NCI-H748 treated with DMSO at 0.1 percent for 48 hours (cell line): ENCODE measurements around the gene ITPR3.
A peak's percentile ranks its signal among the peaks of the same experiment; 100 is the strongest.
"Not testable (repeated sequence)": the region's sequence is repeated elsewhere in the genome, so short reads cannot be mapped to it uniquely, and the experiment has no call there.

Experiments used
- DNase-seq: peaks from one replicate; lab custom pipeline; 2025; lab: John Stamatoyannopoulos, UW

The ITPR3 gene

GRCh38 chr6:33613795-33614168 is 7.3 kb upstream of the ITPR3 start:
- no peak for DNase-seq

- no peak for DNase-seq
These were observed 5.0 kb upstream of the ITPR3 start for GRCh38 chr6:33616113-33616512.

GRCh38 chr6:33616913-33617312 is 4.2 kb upstream of the ITPR3 start:
- DNase-seq = no peak

GRCh38 chr6:33619166-33619840 is 1.8 kb upstream of the ITPR3 start:
- no peak for DNase-seq

GRCh38 chr6:33620158-33620855 is 815 bp upstream of the ITPR3 start:
- peak; percentile 31 for DNase-seq

- DNase-seq = peak; percentile 63
These were observed 728 bp downstream of the ITPR3 start for GRCh38 chr6:33621711-33622388.

- no peak for DNase-seq
These were observed 1.6 kb downstream of the ITPR3 start for GRCh38 chr6:33622456-33623431.

GRCh38 chr6:33623895-33624381 is 2.8 kb downstream of the ITPR3 start:
- DNase-seq = no peak

GRCh38 chr6:33624856-33625255 is 3.7 kb downstream of the ITPR3 start:
- no peak for DNase-seq

- DNase-seq = no peak
These were observed 6.8 kb downstream of the ITPR3 start for GRCh38 chr6:33627876-33628275.

GRCh38 chr6:33628401-33628964 is 7.4 kb downstream of the ITPR3 start:
- peak; percentile 97 for DNase-seq

- DNase-seq = no peak
These were observed 8.9 kb downstream of the ITPR3 start for GRCh38 chr6:33630014-33630413.

- DNase-seq = not testable (repeated sequence)
These were observed 10.4 kb downstream of the ITPR3 start for GRCh38 chr6:33631521-33631920.

- no peak for DNase-seq
These were observed 10.9 kb downstream of the ITPR3 start for GRCh38 chr6:33631971-33632557.

- no peak for DNase-seq
These were observed 11.5 kb downstream of the ITPR3 start for GRCh38 chr6:33632558-33633039.

GRCh38 chr6:33633084-33633461 is 12.0 kb downstream of the ITPR3 start:
- no peak for DNase-seq

GRCh38 chr6:33633462-33634158 is 12.5 kb downstream of the ITPR3 start:
- DNase-seq = peak; percentile 42

GRCh38 chr6:33634161-33634727 is 13.1 kb downstream of the ITPR3 start:
- DNase-seq = peak; percentile 69

- no peak for DNase-seq
These were observed 13.8 kb downstream of the ITPR3 start for GRCh38 chr6:33634946-33635345.

GRCh38 chr6:33636655-33637054 is 15.5 kb downstream of the ITPR3 start:
- no peak for DNase-seq
